Motor neuron (in vitro differentiated cells): ENCODE results near the gene CCDC88A. TPM values are rescaled to one million over a fixed set of nuclear protein-coding genes. Genes with fewer than 3 reads are reported as not detected.
"Not testable (repeated sequence)": the region's sequence is repeated elsewhere in the genome, so short reads cannot be mapped to it uniquely, and the experiment has no call there.

Experiments
- ATAC-seq, 8 experiments: fragments of 200-7000 bp; cut with Tn5 transposase; replicated peaks in 6 of 8; 2 replicates each; pipeline ENCODE4 v1.8.0; 2021; ENCODE audit warnings: mild to moderate bottlenecking in 8 of 8, moderate library complexity in 8 of 8
- H3K27ac ChIP-seq, 2 donors: fragments of 250-450 bp; sonication (Bioruptor Pico); 2 replicates each; pipeline ENCODE4 v1.9.0; 2021; ENCODE audit warnings: antibody characterized with exemption in 2 of 2, mild to moderate bottlenecking in 2 of 2, moderate library complexity in 1 of 2
- H3K4me1 ChIP-seq, 2 donors: fragments of 250-450 bp; sonication (Bioruptor Pico); replicated peaks in 1 of 2; 2 replicates each; pipeline ENCODE4 v1.6.1; 2021; ENCODE audit warnings: antibody characterized with exemption in 2 of 2, mild to moderate bottlenecking in 2 of 2, moderate library complexity in 1 of 2
- H3K4me3 ChIP-seq, 5 donors: fragments of 250-450 bp; sonication (Bioruptor Pico); 2 replicates each; pipeline ENCODE4 v1.9.0; 2021; ENCODE audit warnings: antibody characterized with exemption in 5 of 5, mild to moderate bottlenecking in 5 of 5, moderate library complexity in 4 of 5
- WGBS, 10 experiments: fragments of 450-650 bp; shearing (Covaris generic); methylation state at CpG; one replicate each; pipeline ENCODE4 v1.0.0; 2022; 5-methylcytosine and 5-hydroxymethylcytosine counted together
- in situ Hi-C, 9 experiments: fragments of 400-800 bp; cut with MboI; loops; one replicate each; pipeline ENCODE4 v1.15.0; 2021; ENCODE audit warnings: low sequenced_read_pairs in 9 of 9, low pct_unique_long_range_greater_than_20kb in 2 of 9; ENCODE audit not compliant: unreplicated experiment in 9 of 9
- total RNA-seq, 8 experiments: library from RNA; unstranded; fragments of 300-600 nt; gene quantifications; 2 replicates each; pipeline versions ENCODE4 v1.2.3 to v1.2.4, GENCODE V29; 2022

The CCDC88A gene
- total RNA-seq, 8 experiments from 2014 or later: 25.6 to 86.9 (median 81.0) TPM

DNA sequence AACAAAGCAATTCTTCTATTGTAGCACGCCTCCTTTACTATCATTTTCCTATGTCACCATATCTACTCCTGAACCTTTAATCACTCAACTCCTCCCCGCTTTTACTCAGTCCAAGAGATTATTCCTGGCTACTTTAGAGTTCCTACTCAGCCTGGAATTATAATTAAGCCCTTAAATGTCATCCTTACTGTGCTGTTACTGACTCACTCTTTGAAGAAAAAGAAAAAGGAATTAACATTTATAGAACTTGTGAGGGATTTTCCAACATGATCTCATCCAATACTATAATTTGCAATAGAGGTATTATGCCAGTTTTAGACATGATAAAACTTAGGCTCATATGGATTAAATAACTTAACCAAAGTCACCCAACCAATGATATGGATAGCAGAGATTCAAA, 61.7 kb downstream of the CCDC88A start:
- H3K4me1 ChIP-seq: no peaks in the 10 kb centered on the region
- no peak overlapping the region for H3K27ac ChIP-seq
- in situ Hi-C loops: no loop called here
- WGBS, 10 experiments: 80 to 100% (median 100%) methylated on average over 1 to 2 of the region's 2 CpGs; no CpG with 5 or more reads in 2 of the 10 experiments
- peak in 2 of 8 experiments; percentile 92 to 93 for ATAC-seq
- H3K4me3 ChIP-seq: no peak overlapping the region

DNA sequence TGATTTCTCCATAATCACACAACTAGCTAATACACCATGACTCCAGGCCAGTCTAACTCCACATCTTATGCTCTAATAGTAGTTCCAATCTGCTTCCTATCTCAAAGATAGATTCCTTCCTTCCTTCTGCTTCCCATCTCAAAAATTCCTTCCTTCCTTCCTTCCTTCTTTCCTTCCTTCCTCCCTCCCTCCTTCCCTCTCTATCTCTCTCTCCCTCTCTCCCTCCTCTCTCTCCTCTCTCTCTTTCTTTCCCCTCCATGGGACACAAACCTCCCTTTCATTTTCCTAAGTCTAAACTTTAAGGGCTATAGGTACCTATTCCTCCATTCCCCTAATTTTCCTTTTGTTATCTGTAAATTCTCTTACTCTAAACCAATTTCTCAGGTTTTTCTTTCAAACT, 62.5 kb downstream of the CCDC88A start:
- no peaks in the 10 kb centered on the region for H3K4me1 ChIP-seq
- in situ Hi-C loops: no loop called here
- ATAC-seq: no peak
- no peak overlapping the region for H3K27ac ChIP-seq
- H3K4me3 ChIP-seq: no peak overlapping the region

DNA sequence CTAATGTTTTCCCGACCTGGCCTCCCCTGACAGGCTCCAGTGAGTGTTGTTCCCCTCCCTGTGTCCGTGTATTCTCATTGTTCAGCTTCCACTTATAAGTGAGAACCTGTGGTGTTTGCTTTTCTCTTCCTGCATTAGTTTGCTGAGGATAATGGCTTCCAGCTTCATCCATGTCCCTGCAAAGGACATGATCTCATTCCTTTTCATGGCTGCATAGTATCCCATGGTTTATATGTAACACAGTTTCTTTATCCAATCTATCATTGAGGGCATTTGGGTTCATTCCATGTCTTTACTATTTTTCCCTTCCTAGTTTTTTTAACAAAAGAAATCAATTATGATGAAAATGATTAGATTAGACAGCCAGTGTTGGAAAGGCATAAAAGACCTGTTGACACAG, 63.5 kb downstream of the CCDC88A start:
- H3K27ac ChIP-seq, in situ Hi-C loops, H3K4me3 ChIP-seq, ATAC-seq, H3K4me1 ChIP-seq: not testable (repeated sequence)
- WGBS, 10 experiments: 88 to 100% (median 100%) methylated on average over 1 to 2 of the region's 2 CpGs; no CpG with 5 or more reads in 2 of the 10 experiments

DNA sequence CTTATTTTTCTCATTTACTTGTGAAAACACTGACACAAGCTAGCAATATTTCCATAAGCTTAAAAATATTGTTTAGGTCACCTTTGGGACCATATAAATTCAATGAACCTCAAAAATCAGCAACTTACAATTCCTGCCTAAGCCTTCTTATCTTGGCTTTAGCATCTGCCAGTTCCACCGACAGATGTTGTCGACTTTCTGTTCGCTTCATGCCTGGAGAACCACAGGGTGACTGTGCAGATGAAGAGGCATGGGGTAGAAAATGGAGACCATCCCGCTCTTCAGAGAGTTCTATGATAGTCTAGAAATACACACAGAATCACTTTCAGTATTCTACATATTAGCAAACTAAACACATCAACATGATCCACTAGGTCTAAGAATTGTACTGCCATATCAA, 64.2 kb downstream of the CCDC88A start:
- no peak overlapping the region for H3K27ac ChIP-seq

DNA sequence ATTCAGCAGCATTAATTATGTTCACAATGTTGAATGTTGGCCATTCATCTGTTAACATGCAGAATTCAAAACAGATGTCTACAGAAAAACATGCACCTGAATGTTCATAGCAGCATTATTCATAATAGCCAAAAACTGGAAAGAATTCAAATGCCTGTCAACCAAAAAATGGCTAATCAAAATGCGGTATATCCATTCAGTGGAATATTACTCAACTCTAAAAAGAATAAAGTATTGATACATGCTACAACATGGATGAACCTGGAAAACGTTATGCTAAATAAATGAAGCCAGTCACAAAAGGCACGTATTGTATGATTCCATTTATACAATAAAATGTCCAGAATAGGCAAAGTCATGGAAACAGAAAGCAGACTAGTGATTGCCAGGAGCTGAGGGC, 68.0 kb downstream of the CCDC88A start:
- Histone ChIP-seq H3K4me3 (no peak overlapping the region), H3K4me1 (no peaks in the 10 kb centered on the region), H3K27ac (no peak overlapping the region)
- 87 to 100% (median 100%) methylated on average over 1 to 3 of the region's 3 CpGs; no CpG with 5 or more reads in 1 of the 10 experiments for WGBS, 10 experiments
- no peak for ATAC-seq
- in situ Hi-C loops: no loop called here

More for the DNA sequence above, 64.2 kb downstream of the CCDC88A start:
- in situ Hi-C loops: no loop called here
- no peak overlapping the region for H3K4me3 ChIP-seq
- H3K4me1 ChIP-seq: no peaks in the 10 kb centered on the region
- ATAC-seq: no peak
- WGBS, 10 experiments: 76 to 100% (median 100%) methylated on average over 1 to 4 of the region's 4 CpGs; no CpG with 5 or more reads in 2 of the 10 experiments

DNA sequence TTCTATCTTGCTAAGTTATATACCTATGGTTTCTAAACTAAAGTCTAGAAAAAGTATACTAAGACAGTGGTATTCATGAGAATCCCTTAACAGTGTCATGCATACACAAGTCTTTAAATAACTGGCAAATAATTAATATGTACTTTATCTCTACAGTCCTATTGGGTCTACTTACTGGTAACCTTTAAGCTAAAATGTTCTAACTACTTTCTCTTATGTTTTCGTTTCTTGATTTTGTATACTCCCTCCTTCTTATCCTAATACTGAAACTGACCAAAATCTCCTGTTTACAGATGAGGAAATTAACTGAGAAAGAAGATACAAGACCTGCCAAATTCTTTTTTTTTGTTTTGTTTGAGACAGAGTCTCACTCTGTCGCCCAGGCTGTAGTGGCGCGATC, 74.6 kb downstream of the CCDC88A start:
- 96 to 100% (median 100%) methylated on average over 1 to 4 of the region's 4 CpGs; no CpG with 5 or more reads in 3 of the 10 experiments for WGBS, 10 experiments
- H3K4me1 ChIP-seq: no peaks in the 10 kb centered on the region
- no peak overlapping the region for H3K27ac ChIP-seq
- no peak overlapping the region for H3K4me3 ChIP-seq
- no peak for ATAC-seq
- in situ Hi-C loops: no loop called here

DNA sequence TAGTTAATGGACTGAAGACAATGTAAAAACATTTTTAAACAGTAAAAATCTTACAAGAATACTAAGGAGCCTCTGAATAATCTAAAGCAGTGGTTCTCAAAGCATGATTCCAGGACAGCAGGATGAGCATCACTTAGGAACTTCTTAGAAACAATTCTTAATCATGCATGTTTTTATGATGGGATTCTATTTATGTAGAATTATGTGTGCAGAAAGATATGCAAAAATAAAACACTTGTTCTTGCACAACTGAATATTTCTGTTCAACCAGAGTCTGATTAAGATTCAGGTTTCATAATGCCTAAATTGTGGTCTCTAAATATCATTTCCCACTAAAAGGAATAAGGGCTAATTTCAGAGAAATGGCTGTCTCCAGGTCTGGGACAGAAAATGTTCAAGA, 81.4 kb downstream of the CCDC88A start:
- Histone ChIP-seq H3K4me1 (no peaks in the 10 kb centered on the region), H3K27ac (no peak overlapping the region), H3K4me3 (no peak overlapping the region)
- peak in 1 of 8 experiments; percentile 27 for ATAC-seq
- in situ Hi-C loops: no loop called here

DNA sequence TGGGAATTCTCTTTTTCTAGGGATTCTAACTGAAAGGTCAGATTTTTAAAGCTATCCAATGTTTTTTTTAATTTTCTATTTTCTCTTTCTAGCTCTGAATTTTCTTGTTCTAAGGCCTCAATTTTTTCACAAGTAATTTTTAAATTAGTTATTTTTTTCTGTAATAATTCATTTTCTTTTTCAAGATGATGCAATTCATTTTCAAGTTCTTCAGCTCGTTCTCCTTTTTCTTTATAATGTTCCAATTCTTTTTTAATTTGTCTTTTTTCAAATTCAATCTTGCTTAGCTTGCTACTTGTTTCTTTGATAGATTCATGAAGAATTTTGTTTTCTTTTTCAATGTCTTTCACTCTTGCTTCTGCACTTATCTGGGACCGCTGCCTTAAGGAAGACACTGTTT, 84.9 kb downstream of the CCDC88A start:
- 66 to 100% (median 95%) methylated on average over 2 of the region's 2 CpGs for WGBS, 10 experiments
- no peak for ATAC-seq
- Histone ChIP-seq H3K4me1 (no peaks in the 10 kb centered on the region), H3K4me3 (no peak overlapping the region), H3K27ac (no peak overlapping the region)
- in situ Hi-C loops: no loop called here

DNA sequence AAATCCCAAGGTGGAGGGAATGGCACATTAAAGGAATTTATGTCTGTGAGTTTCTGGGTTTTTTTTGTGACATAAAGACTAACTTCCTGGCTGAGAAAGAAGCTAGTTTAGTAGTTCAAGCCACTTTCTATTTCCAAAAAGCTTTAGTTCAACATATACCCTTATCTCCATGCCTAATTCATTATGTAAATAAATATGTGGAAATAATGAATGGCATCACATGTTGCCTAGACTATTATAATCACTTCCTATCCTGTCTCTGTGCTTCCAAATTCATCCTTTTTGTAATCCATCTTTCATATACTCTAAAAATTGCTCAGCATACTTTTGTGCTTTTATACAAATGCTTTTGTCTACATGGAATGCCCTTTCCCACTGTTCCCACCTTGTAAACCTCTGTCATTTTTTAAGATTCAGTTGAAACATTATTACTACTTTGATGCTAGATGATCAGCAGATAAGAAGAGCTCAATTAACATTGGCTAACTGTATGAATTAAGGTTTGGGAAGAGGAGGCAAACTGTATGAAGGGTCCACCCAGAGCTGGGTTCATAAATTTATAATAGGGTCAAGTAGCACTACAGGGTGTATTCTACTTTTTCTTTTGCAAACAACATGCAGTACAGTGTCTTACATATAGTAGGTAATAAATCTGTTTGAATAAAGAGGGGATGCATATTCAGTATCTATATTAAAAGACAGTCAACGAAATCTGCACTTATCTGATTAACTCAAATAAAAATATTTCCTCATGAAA, 88.9 kb downstream of the CCDC88A start:
- Histone ChIP-seq H3K27ac (no peak overlapping the region), H3K4me1 (no peaks in the 10 kb centered on the region), H3K4me3 (no peak overlapping the region)
- ATAC-seq: peak in 3 of 8 experiments; percentile 58 to 82 (median 58)
- WGBS, 10 experiments: 11 to 100% (median 57%) methylated on average over 1 of the region's 1 CpG; no CpG with 5 or more reads in 3 of the 10 experiments
- in situ Hi-C loops: no loop called here

DNA sequence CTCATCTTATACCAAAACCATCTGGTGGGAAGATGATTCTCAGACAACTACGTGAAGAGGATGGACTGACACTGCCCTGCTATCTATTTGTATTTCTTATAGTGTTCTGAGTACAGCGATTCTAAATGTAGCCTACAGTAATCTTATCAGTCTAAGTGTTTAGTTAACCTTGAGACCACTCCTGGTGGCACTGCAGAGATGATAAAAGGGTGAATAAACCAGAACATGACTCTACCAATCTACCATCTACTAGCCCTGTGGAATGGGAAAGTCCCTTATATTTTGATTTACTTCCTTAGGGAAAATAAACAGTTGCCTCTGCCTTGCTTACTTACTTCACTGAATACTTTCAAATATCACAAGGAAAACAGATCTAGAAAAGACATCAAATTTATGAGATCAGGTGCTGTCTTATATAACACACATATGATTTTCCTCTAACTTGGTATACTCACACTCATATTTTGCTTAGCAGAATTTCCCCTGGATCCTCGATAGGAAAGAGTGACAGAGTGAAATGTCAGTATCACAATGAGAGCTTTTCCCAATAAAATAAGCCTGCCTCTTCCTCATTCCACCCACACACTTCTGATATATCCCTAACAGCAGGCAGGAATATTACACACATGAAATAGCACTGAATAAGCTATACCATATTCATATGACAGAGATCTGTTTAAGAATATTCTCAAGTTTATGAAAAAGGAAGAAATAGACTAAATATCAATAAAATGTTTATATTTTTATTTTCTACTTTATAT, 92.0 kb downstream of the CCDC88A start:
- ATAC-seq: no peak
- in situ Hi-C loops: no loop called here
- Histone ChIP-seq H3K4me1 (no peaks in the 10 kb centered on the region), H3K27ac (no peak overlapping the region), H3K4me3 (no peak overlapping the region)
- 86 to 100% (median 100%) methylated on average over 1 to 3 of the region's 3 CpGs for WGBS, 10 experiments

DNA sequence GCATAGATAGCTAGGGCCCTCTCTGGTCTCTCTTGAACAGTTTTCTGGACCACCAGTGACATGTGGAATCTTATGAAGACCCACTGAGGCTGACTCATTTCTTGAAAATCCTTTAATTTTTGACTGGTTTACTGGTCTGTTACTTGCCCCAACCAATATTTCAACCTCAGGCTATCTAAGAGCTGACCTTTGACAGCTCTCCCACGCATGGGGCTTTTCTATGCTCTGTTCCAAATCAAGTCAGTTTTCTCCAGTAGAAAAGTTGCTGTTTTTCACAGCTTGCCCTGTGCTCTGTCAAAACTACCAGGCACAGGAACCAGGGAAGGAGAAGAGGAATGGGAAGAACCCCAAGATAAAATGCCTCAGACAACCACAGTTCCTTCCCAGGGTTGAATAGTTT, 104.7 kb downstream of the CCDC88A start:
- Histone ChIP-seq H3K27ac (no peak overlapping the region), H3K4me1 (no peaks in the 10 kb centered on the region), H3K4me3 (no peak overlapping the region)
- WGBS, 10 experiments: 80 to 100% (median 94%) methylated on average over 1 of the region's 1 CpG; no CpG with 5 or more reads in 4 of the 10 experiments
- in situ Hi-C loops: no loop called here
- ATAC-seq: no peak

DNA sequence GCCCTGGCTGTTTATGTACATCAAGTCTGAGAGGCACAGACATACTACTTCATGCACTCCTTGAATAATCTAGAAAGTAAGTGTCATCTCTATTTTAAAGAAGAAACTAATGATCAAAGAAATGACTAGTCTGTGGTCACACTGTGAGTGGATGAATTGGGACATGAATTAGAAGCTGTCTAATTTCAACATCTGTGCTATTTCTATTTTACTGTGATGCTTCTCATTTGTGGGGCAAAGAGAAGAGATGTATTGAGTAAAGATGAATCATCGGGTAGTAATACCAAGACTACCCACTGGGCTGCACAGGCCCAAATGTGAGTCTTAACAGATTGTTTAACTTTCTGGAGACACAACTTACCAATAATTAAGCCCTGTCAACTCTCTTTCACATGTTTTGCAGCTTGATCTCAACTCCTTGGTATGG, 108.2 kb downstream of the CCDC88A start:
- Histone ChIP-seq H3K27ac (no peak overlapping the region), H3K4me3 (no peak overlapping the region), H3K4me1 (no peaks in the 10 kb centered on the region)
- in situ Hi-C loops: no loop called here
- ATAC-seq: peak in 3 of 8 experiments; percentile 32 to 66 (median 41)
- WGBS, 10 experiments: 50 to 100% (median 100%) methylated on average over 1 of the region's 1 CpG; no CpG with 5 or more reads in 6 of the 10 experiments

DNA sequence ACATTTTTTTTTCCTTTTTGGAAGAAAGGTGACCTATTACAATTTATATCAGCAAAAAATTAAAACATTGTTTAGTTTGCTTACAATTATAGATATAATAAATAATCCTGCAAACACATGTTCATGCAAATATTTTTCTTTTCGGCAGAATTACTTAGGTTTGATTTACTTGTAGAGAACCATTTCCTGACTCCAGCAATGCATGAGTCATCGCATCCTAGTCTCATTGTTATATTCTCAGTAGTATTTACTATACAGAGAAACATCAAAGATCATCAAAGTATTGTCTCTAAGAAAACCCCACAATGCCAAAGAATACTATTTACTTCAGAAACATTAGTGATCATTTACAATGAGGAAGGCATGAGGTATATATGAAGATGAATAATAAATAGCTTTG, 110.2 kb downstream of the CCDC88A start:
- 47 to 100% (median 90%) methylated on average over 1 to 2 of the region's 2 CpGs for WGBS, 10 experiments
- ATAC-seq: peak in 1 of 8 experiments; percentile 29
- in situ Hi-C loops: no loop called here
- Histone ChIP-seq H3K4me1 (no peaks in the 10 kb centered on the region), H3K4me3 (no peak overlapping the region), H3K27ac (no peak overlapping the region)
